HG03175 (cell line): Measurements from ENCODE around the gene NEURL1B.
"Not testable (repeated sequence)": the region's sequence is repeated elsewhere in the genome, so short reads cannot be mapped to it uniquely, and the experiment has no call there.

Source experiments
- ATAC-seq: cut with Tn5 transposase; IDR thresholded peaks from one replicate; pipeline ENCODE4 v1.9.1; 2021; ENCODE audit warnings: mild to moderate bottlenecking, moderate library complexity; ENCODE audit not compliant: unreplicated experiment

Gene NEURL1B

DNA sequence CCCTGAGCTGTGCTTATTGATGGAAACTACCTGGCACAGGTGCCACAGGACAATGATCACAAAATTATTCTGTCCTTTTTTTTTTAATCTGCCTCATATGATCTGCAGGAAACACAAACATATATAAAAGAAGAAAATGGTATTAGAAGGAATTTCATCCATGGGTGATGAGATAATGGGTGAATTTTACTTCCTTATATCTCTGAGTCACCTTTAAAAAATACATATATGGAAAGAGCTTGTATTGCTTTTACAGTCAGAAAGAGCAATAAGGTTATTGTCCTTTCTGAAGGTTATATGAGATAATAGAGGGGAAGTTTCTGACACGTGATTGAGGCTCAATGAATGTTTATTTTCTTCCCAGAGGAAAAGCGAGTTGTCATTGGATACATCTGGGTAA is 31.6 kb downstream of the NEURL1B start:
- no peak for ATAC-seq

- no peak for ATAC-seq
Measured at GRCh38 chr5:172674155-172674554, 33.1 kb downstream of the NEURL1B start.

- no peak for ATAC-seq
Measured at GRCh38 chr5:172676914-172677475, 35.9 kb downstream of the NEURL1B start.

DNA sequence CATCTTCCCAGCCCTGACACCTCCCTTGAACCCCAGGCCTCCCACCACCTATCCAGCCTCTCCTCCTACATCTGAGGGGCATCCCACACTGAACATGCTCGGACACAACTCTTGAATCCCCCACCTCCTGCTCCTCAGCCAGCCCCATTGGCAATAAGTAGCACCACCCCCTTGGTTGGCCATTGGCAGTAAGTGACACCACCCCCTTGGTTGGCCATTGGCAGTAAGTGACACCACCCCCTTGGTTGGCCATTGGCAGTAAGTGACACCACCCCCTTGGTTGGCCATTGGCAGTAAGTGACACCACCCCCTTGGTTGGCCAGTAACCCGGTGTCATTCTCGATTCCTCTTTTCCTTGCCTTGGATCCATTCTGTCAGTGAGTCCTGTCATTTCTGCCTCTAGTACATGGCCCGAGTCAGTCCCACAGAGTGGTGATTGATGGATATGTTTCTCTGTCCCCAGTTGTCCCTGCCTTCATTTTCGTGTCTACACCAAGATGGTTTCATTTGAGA is 37.4 kb downstream of the NEURL1B start:
- ATAC-seq = not testable (repeated sequence)

DNA sequence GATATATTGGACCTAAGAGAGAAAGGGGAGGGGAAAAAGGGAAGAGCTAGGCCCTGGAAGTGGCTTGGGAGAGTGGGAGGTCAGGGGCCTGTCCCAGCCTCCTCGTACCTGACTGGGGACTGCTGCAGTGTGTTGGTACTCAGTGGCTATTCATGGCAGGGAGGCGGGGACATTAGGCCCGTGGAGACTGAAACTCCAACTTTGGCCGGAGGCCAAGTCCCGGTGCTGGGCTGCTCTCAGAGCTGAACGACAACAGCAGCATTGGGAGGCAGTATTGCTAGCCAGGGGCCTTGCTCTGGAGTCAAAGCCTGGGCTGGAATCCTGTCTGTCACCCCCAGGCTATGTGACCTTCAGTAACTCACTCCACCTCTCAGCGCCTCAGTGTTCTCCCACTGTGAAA is 37.8 kb downstream of the NEURL1B start:
- no peak for ATAC-seq

DNA sequence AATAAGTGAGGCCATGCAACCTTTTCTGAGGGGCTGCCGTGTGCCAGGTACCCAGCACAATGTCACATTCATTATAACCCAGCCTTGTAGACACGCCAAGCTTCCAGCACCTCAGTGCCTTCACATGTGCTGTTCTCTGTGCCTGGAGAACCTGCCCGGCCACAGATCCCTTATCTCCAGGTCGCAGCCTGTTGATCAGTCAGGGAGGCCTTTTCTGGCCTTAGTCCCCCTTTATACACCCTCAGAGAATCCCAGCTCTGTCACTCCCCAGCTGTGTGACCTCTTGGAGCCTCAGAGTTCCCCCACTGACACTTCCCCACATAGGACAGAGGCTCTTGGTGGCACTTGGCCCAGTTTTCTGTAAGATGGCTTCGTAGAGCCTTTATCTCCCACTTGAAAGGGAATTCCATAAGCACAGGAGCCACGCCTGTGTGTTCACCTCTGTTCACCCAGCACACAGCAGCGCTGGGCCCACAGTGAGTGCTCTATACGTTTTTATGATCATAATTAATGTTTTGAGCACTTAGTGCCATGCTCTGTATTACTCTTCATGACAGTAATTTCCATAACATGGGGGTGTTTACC is 38.7 kb downstream of the NEURL1B start:
- no peak for ATAC-seq

DNA sequence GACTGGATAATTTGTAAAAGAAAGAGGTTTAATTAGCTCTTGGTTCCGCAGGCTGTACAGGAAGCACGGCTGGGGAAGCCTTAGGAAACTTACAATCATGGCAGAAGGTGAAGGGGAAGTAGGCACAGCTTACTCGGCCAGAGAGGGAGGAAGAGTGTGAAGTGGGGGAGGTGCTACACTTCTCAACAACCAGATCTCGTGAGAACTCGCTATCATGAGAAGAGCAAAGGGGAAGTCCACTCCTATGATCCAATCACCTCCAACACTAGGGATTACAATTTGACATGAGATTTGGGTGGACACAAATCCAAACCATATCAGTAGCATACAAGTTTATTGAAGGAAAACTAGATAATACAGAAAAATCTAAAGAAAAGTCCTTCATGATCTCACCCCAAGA is 39.9 kb downstream of the NEURL1B start:
- ATAC-seq = no peak

DNA sequence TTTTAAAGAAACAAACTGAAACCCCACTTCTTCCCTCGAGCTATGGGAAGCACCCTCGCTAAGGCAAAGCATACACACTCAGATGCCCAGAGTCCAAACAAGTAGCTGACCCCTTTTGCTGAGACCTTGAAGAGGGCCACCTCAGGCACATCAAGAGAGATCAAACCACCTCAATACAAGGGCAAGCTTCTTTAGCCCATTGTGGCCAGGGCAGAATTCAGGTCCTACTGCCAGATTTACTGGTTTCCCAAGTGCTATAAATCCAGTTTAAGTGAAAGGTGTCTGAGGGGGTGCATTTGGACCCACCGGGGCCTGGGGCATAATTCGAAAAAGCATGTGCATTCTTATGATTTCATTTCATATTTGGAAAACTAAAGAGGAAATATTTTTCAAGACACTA is 40.4 kb downstream of the NEURL1B start:
- no peak for ATAC-seq

- no peak for ATAC-seq
Measured at GRCh38 chr5:172683264-172683644, 42.2 kb downstream of the NEURL1B start.

GRCh38 chr5:172683645-172684471 is 42.8 kb downstream of the NEURL1B start:
- no peak for ATAC-seq

DNA sequence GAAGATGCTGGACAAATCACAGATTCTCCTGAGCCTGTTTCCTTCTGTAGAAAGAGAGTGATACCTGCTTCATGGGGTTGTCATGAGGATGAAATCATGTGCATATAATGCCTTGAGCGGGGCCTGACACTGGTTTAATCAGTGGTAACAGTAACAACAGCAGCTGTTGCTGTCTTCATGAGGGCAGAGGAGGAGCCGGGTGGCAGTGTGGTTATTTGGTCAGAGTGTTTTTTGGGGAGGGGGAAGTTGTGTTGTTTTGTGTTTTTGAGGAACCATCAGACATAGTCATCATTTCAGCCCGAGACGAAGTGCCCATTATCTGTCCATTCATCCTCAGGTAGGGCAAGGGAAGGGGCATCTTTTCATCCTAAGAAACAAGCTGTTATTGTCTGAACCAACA is 44.0 kb downstream of the NEURL1B start:
- ATAC-seq = no peak

GRCh38 chr5:172686111-172686510 is 45.0 kb downstream of the NEURL1B start:
- ATAC-seq = no peak

DNA sequence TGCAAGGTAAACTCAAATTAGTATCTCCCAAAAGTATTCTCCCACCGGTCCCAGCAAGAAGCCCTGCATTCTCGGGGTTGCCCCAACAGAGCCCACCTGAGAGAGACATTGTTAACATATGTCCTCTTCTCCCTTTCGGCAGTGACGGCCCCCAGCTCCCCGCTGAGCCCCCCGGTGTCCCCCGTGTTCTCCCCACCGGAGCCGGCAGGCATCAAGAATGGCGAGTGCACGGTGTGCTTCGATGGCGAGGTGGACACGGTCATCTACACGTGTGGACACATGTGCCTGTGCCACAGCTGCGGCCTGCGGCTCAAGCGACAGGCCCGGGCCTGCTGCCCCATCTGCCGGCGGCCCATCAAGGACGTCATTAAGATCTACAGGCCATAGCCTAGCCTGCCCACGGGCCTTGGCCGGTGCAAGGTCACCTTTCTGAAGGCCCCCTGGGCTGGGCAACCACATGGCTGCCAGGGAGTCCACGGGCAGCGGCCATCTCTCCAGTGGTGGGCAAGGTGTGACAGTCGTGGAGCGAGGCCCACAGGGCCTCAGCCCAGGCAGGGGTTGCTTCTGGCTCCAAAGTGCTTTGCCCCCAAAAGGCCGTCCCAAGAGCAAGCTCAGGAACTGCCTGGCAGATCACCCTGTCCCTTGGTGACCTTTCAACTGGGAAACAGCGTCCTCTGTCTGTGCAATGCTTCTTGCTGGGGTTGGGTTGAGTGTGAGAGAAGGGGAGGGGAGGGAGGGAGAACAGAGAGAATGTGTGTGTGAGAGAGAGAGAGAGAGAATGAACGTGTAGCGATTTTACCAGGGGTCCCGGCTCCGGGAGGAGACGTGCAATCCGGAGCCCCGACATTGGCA is 45.7 kb downstream of the NEURL1B start:
- ATAC-seq = no peak

GRCh38 chr5:172687940-172688339 is 46.9 kb downstream of the NEURL1B start:
- ATAC-seq = no peak

DNA sequence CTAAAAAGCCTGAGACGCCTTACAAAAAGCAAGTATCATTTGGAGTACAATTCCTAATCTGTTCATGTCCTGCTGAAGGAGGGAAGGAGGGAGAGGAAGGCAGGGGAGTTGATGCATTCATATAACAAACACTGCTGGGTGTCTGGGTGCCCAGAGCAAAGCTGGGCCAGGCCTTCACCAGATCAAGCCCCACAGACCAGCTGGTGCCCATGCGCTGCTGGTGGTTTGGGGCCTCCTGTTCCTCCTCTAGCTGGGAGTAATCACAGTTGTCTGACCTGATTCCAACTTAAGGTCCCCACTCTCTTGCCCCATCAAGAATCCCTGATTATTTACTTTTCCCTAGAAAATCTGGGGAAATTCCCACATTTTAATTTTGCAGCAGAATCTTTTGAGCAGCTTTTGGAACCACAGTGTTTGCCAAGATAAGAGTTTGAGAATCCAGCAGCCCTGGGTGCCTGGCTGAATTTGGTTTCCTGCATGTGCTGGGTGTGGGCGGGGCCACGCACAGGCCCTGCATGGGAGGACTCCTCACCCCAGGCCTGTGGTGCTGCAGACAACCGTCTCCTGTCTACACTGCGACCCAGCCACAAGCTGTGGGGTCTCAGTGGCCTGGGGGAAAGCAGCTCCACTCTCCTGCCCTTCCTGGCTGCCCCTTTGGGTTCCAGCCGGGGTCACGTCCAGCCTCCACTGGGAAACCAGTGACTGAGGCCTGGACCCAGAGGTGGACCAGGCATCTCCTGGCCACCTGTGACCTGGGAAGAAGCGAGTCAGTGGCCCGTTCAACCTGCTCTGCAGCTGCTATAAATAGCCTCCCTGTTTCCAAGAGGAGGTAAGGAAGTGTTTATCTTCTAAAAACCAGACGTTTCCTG is 47.5 kb downstream of the NEURL1B start:
- ATAC-seq = no peak

DNA sequence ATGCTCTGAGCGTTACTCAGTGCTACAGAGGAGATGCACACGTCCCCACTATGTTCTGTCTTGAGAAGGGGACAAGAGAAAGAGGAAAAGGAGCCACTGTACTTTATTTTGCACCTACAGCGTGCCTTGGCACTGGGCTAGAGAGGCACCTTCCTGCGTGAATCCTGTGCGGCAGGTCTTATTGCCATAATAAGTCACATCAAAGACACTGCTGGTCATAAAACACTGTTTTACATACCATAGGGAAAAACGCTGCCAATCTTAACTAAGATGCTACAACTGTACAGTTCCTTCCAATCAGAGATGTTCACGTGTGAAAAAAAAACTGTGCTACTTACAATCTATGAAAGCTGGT is 48.1 kb downstream of the NEURL1B start:
- ATAC-seq = no peak

GRCh38 chr5:172689801-172690200 is 48.7 kb downstream of the NEURL1B start:
- ATAC-seq = no peak

- ATAC-seq = peak; percentile 43
Measured at GRCh38 chr5:172690258-172691075, 49.4 kb downstream of the NEURL1B start.

GRCh38 chr5:172691886-172692285 is 50.8 kb downstream of the NEURL1B start:
- ATAC-seq = no peak
